ENCODE measurements around the gene UNCX.
A peak's percentile ranks its signal among the peaks of the same experiment; 100 is the strongest.

UNCX gene

DNA sequence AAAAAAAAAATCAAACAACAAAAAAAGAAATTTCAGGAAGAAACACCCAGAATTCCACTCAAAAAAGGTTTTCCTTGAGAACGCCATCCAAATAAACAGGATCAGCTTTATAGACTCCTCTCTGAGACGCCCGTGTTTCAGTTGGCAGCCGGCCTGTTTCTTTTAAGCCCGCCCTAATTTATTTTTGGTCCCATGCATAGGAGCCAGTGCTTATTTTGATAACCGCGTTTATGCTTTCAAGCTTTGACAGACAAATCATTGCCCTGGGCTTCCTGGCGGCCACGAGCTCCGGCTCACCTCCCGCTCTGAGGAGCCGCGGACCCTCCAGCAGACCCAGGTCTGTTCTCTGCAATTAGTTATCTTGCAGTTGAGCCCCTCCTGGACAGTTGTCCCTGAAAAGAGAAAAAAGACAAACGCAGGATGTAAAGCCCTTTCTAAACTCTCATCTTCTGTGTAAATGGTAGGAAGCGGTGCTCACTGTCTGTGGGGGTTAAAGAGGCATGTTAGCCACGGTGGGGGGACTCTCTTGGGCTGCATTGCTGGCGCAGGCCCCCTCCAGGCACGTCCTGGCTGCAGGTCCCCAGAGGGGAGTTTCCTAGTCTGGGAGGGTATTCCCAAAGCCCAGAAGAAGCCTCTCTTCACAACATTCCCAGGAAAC, 22.2 kb upstream of the UNCX start:
- peak; percentile 34; the same call in 1 of the 2 replicates for TF ChIP-seq GATA2 (IDR thresholded peaks at IDR 0.05; ENCODE audit: low read depth, low read length)
- TF ChIP-seq GATA3 (IDR thresholded peaks at IDR 0.05; ENCODE audit: low read depth, low read length), result no peak

- no peak for TF ChIP-seq GATA3 (IDR thresholded peaks at IDR 0.05; ENCODE audit: low read depth, low read length)
- TF ChIP-seq GATA2 (IDR thresholded peaks at IDR 0.05; ENCODE audit: low read depth, low read length), result no peak
These were observed 21.6 kb upstream of the UNCX start for GRCh38 chr7:1210979-1211608.

- TF ChIP-seq GATA3 (IDR thresholded peaks at IDR 0.05; ENCODE audit: low read depth, low read length), result no peak
- TF ChIP-seq GATA2 (IDR thresholded peaks at IDR 0.05; ENCODE audit: low read depth, low read length), result no peak
These were observed 21.1 kb upstream of the UNCX start for GRCh38 chr7:1211611-1212010.

GRCh38 chr7:1214516-1214915, 18.2 kb upstream of the UNCX start:
- TF ChIP-seq GATA2 (IDR thresholded peaks at IDR 0.05; ENCODE audit: low read depth, low read length), result no peak
- no peak for TF ChIP-seq GATA3 (IDR thresholded peaks at IDR 0.05; ENCODE audit: low read depth, low read length)

DNA sequence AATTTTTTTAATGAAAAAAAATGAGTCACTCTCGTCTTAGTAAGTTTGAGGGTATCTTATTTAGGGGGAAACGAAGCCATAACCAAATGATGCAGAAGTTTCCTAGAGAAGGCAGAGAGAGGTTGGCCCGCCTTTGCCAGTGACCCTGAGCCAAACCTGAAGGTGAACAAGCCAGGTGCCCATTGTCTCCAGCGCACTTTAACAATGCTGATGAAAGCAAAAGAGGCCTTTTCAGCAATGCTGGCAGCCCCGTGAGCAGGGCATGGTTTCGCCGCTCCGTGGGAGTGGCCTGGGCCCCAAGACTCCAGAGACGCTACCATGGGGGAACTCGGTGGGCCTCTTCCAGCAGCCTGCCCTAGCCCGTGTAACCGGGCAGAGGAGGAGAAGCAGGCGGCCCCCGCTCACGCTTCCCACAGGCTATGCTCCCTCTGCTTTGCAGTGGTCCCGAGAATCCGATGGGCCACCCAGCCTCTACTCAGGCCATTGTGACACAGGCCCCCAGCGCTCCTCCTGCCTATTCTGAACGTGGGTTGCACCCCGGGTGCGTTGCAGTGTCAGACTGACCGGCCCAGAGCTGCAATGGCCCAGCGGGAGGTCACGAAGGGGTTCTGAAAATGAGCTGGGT, 14.0 kb upstream of the UNCX start:
- no peak for TF ChIP-seq GATA3 (IDR thresholded peaks at IDR 0.05; ENCODE audit: low read depth, low read length)
- no peak for TF ChIP-seq GATA2 (IDR thresholded peaks at IDR 0.05; ENCODE audit: low read depth, low read length)

- TF ChIP-seq GATA3 (IDR thresholded peaks at IDR 0.05; ENCODE audit: low read depth, low read length) (no peak), GATA2 (IDR thresholded peaks at IDR 0.05; ENCODE audit: low read depth, low read length) (no peak)
These were observed 13.2 kb upstream of the UNCX start for GRCh38 chr7:1219498-1219897.

DNA sequence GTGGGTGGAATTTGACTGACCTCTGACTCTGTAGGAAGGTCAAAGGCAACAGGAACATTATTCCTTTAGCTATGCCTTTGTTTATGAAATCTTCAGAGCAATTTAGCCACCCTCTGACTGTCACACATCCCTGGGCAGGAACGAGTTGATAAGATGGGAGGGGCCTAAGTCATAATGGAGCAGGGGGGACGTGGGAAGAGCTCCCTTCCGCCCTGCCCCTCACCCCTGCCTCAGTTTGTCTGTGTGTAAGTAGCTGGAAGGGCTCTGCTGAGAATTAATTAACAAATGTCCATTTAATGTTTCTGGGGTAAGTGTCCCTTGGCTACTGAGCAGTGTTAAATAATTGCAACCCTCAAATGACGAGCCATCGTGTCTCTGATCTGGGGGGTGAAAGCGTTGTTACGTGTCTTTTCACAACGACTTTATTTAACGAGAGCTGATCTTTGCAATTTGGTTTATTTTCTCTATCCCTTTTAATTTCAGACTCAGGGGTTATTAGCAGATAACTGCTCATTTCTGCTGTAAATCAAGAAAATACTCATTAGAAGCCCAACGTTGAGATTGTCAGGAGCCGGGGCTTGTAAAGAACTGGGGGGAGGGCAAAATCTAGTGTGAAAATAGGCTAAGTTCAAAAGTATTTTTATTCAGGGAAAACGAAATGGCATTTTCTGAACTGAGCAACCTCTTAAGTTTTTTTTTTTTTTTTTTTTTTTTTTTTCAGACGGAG, 12.5 kb upstream of the UNCX start:
- TF ChIP-seq GATA2 (IDR thresholded peaks at IDR 0.05; ENCODE audit: low read depth, low read length), result no peak
- TF ChIP-seq GATA3 (IDR thresholded peaks at IDR 0.05; ENCODE audit: low read depth, low read length), result no peak

DNA sequence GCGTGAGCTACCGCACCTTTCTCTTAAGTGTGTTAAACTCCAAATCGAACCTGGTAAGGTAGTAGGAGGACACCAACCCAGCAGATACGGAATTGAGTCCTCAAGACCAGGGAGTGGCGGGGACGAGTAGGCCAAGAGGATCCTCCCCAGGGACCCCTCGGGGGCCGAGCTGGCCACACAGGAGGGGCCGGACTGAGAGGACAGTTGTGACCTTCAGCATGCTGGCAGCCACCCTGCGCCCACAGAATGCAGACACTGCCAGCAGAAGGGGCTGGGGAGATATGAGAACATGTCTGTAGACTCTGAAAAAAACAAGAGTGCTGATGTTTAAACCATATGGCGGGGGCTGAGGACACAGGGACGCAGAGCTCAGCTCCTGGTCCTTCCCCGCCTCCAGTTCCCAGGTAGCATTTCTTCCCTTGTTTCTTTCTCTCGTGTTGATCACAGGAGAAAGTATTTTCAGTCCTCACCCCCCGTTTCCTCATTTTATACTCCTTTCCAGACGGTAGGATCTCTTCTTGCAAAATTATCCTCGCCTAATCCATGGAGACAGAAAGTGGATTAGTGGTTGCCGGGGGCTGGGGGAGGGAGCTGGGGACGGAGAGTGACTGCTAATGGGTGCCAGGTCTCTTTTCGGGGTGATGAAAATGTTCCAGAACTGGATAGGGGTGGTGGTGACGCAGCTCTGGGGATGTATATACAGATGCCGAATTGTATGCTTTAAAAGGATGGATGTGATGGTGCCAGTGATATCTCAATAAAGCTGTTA, 11.5 kb upstream of the UNCX start:
- TF ChIP-seq GATA3 (IDR thresholded peaks at IDR 0.05; ENCODE audit: low read depth, low read length), result no peak
- no peak for TF ChIP-seq GATA2 (IDR thresholded peaks at IDR 0.05; ENCODE audit: low read depth, low read length)

DNA sequence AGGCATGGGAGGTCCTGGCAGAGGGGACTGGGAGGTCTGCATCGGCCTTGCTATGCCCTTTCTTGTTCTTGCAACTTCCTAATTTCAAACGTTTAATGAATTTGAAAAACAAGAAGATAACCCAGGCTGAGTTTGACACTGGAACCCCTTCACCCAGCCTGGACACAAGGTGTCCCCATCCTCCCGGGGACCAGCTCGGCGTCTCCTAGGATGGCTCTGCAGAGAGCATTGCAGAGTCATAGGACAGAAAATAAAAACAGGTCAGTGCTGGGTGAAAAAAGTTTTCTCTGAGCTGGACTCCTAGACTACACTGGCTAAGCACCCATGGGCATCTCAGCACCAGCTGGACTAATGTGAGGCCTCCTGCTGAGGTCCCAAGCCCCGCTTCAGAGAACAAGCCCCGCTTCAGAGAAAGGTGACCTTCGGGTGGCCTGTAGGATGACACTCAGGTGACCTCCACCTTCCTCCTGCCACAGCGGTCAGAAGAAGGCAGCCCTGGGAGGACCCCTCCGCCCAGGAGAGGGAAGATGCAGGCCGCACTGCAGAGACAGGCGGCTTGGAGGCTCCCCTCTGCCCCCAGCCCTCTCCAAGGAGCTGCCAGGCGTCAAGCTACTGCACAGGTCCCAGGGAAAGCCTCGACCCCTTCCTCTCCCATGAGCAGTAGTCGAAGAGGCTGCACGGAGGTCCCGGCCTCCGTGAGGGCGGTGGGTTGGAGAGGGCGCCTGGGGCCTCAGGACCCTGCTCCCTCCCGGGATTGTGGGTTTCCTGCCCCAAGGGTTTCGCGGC, 9.3 kb upstream of the UNCX start:
- TF ChIP-seq GATA2 (IDR thresholded peaks at IDR 0.05; ENCODE audit: low read depth, low read length) (no peak), GATA3 (IDR thresholded peaks at IDR 0.05; ENCODE audit: low read depth, low read length) (no peak)

DNA sequence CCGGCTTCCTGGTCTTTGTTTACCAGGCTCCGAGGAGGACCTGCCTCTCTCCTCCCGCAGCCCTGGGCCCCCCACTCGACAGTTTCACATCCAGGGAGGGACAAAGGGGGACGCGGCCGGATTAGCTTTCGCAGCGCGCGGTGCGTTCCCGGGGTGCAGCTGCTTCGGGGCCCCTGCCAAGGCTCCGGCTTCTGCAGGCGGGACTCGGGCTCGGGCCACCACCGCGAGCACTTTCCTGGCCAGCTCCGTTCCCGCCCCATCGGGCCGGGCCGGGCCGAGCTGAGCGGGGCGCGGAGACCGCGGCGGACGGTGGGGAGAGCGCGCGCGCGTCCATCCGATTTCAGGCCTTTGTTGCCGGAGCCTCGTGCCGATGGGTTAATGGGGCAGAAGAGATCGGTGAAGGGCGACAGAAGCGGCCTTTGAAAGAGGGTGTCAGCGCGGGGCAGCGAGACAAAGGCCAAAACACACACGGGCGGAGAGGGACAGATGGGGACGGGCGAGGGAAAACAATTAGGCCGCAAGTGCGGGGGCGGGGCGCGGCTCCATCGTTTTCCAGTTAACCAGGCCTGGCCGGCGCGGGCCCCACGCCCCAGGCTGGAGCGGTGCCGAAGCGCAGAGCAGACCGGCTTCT, 8.5 kb upstream of the UNCX start:
- TF ChIP-seq GATA3 (IDR thresholded peaks at IDR 0.05; ENCODE audit: low read depth, low read length) (no peak), GATA2 (IDR thresholded peaks at IDR 0.05; ENCODE audit: low read depth, low read length) (no peak)

DNA sequence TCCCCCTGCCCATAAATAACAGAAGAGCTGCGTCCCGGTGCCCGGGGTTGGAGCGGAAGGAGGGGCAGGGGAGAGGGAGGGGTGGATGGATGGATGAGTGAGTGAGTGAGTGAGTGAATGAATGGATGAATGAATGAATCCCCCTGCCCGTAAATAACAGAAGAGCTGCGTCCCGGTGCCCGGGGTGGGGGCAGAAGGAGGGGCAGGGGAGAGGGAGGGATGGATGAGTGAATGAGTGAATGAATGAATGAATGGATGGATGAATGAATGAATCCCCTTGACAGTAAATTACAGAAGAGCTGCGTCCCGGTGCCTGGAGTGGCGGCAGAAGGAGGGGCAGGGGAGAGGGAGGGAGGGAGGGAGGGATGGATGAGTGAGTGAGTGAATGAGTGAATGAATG, 7.6 kb upstream of the UNCX start:
- no peak for TF ChIP-seq GATA2 (IDR thresholded peaks at IDR 0.05; ENCODE audit: low read depth, low read length)
- TF ChIP-seq GATA3 (IDR thresholded peaks at IDR 0.05; ENCODE audit: low read depth, low read length), result no peak

DNA sequence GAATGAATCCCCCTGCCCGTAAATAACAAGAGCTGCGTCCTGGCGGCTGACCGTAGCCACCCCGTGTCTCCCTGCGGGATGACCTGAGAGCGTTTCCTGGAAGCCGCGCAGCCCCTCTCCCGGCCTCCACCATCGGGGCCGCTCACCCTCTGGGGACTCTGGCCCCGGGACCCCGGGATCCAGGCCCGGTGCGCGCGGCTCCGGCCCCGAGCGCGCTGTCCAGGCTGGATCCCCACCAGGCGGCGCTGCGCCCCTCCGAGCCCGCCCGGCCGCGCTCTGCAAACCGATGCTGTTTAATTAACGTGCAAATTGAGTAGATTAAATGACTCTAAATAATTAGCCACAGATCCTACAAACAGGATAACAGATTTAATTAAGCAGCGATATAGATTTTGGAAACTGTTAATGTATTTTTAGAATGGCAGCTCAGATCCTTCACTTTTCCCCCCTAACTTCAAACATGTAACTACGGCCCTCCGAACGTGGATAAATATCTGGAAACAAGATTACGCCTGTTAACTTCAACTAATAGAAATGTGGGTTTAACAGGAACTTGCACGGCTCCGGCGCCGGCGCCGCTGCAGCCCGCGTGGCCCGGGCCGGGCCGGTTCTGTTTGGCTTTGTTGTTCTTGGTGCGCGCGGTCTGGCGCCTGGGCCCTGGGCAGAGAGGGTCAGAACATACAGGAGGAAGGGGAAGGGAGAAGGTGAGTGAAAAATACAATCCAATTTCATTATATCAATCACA, 7.1 kb upstream of the UNCX start:
- TF ChIP-seq GATA3 (IDR thresholded peaks at IDR 0.05; ENCODE audit: low read depth, low read length) (no peak), GATA2 (IDR thresholded peaks at IDR 0.05; ENCODE audit: low read depth, low read length) (no peak)
